Epithelial cell of proximal tubule (primary cell): ENCODE measurements around the gene SLC28A1. TPM values are rescaled to one million over a fixed set of nuclear protein-coding genes. Genes with fewer than 3 reads are reported as not detected.
"Not testable (repeated sequence)": the region's sequence is repeated elsewhere in the genome, so short reads cannot be mapped to it uniquely, and the experiment has no call there.

Source experiments
- DNase-seq: peaks from one replicate; pipeline ENCODE4 v3.0.0-alpha.2; 2011; ENCODE audit warnings: low read depth
- H3K4me3 ChIP-seq: 2 replicates; pipeline ENCODE4 v1.5.1; 2011; ENCODE audit warnings: low read depth, mild to moderate bottlenecking, low read length
- total RNA-seq: library from RNA; depleted of rRNA; stranded (reverse); fragments of >200 nt; gene quantifications from 2 replicates; pipeline ENCODE4 v1.2.3, GENCODE V29; 2015
- TF ChIP-seq, protein P1 (sequence below): conservative IDR thresholded peaks from 2 replicates; pipeline ENCODE4 v1.5.1; 2012; ENCODE audit warnings: low read depth, mild to moderate bottlenecking, low read length

The SLC28A1 gene
- total RNA-seq, 1 donor from 2014 or later = not detected

DNA sequence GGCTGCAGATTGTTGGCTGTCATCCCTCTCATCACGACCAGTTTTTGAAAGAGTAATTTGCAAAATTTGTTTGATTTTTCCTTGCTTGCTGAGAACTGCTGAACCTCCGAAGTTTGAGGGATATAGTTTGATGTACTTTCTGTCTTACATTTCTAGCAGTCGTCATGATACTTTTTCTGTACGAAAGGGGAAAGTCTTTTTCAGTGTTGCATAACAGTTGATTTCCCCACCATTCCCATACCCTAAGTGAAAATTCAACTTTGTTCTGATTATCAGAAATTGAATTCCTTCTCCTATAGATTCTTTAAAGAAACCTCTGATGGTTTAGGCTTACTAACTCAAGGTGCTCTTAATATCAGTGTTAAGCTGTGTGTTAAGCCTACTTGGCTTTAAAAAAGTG lies 98.8 kb downstream of the SLC28A1 start:
- TF ChIP-seq, protein P1, sequence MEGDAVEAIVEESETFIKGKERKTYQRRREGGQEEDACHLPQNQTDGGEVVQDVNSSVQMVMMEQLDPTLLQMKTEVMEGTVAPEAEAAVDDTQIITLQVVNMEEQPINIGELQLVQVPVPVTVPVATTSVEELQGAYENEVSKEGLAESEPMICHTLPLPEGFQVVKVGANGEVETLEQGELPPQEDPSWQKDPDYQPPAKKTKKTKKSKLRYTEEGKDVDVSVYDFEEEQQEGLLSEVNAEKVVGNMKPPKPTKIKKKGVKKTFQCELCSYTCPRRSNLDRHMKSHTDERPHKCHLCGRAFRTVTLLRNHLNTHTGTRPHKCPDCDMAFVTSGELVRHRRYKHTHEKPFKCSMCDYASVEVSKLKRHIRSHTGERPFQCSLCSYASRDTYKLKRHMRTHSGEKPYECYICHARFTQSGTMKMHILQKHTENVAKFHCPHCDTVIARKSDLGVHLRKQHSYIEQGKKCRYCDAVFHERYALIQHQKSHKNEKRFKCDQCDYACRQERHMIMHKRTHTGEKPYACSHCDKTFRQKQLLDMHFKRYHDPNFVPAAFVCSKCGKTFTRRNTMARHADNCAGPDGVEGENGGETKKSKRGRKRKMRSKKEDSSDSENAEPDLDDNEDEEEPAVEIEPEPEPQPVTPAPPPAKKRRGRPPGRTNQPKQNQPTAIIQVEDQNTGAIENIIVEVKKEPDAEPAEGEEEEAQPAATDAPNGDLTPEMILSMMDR = no peak
- peak overlapping the region; percentile 92 for H3K4me3 ChIP-seq
- DNase-seq = no peak

DNA sequence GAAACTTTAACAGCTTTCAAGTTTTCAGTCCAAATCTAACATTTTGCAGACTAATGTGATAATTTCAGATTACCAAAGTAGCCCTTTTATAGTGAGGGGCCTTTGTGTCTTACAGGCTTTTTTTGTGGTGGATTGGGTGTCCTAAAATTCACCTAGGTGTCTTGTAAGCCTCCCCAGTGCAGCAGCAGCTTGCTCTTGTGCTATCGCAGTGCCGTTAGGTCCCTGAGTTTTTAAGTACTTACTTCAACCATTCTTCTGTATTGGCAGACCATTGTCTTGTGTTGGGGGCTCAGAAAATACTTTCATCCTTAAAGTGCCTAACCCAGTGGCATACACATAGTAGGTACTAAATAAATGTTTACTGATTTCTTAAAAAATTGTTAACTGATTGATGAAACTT lies 99.2 kb downstream of the SLC28A1 start:
- no peak for DNase-seq
- H3K4me3 ChIP-seq = peak overlapping the region; percentile 92
- TF ChIP-seq, protein P1 = no peak

DNA sequence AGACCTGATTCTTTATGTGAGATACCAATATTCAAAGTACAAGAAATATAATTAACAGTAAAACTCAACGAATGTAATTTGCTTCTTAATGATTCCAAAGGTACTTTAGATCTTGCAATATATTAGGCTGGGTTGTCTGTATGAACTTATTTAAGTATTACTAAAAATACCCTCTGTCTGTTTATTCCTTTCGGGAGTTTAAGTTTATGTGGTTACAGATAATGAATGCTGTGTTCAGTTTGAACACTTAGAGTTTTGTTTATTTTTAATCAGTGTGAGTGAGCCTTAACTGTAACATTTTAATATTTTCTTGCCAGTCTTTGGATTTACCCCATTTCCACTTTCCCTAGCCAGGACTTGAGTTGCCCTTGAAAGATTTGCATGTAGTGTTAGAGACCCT lies 100.7 kb downstream of the SLC28A1 start:
- no peak overlapping the region for H3K4me3 ChIP-seq
- no peak for DNase-seq
- TF ChIP-seq, protein P1 = no peak

DNA sequence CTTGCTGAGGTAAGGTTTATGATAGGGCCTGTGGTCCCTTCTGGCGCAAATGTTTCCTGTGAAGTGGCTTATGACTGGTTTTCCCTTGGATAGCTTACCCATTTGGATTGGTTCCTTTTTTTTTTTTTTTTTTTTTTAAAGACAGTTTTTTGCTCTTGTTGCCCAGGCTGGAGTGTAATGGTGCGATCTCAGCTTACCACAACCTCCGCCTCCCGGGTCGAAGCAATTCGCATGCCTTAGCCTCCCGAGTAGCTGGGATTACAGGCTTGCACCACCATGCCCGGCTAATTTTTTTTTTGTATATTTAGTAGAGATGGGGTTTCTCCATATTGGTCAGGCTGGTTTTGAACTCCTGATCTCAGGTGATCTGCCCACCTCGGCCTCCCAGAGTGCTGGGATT lies 102.9 kb downstream of the SLC28A1 start:
- DNase-seq, H3K4me3 ChIP-seq: not testable (repeated sequence)

DNA sequence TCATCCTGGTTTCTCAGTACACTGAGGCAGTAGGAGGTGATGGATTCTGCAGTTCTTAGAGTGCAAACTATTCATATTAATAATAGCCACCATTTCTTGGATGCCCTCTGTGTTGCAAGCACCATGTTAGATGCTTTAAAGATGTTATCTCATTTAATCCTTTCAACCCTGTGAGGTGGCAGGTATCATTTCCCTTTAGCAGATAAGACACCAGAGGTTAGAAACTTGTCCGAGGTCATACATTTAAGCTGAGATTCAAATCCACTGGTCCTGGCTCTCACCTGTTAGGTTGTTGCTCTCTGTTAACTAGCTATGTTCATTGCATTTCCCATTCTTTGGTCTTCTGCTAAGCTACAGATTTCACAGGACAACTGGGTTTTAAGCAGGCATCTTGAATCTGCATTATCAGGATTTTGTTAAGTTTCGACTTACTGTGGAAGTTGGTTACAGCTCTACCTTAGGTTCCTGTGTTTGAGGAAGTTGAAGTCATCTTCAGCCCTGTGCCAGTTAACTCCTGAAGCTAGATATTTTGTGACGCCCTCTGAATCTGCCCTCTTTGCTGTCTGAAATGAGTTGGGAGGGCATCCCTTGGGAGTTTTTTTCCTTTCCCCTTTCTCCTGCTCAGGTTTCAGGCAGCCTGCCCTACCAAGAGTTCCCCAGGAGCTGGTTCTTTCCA lies 103.6 kb downstream of the SLC28A1 start:
- no peak overlapping the region for H3K4me3 ChIP-seq
- DNase-seq = no peak
- TF ChIP-seq, protein P1 = no peak

DNA sequence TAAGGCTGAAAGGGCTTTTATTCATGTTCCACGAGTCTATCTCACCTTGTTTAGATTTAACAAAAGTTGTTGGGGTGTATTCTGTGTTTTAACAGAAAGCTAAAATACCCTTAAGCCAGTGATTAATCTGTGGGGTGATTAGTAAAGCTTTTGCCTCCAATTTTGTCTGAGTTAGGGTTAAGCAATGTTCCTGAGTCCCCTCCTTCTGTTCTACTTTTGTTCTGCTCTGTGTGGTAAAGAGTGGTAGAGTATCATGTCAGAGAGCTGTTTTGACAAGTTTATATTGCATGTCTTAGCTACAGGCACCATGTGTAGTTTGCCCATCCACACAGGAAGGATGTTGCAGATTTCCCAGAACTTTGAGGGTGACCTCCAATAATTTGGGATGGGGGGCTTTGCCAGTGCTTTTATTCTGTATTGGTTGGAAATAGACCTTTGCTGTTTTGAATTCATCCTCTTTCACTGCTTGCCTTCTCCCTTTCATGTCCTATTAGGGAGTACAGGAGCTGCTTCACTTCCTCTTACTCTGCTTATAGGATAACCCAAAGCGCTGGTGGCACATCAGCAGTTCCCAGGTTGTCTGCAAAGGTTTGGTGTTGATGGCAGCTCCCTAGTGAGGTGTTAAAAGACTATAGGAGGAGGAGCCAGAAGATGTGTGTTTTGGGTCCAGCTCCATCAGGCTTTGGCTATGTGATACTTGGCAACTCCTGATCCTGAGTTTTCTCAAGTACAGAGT lies 104.6 kb downstream of the SLC28A1 start:
- no peak for DNase-seq
- TF ChIP-seq, protein P1 = no peak
- no peak overlapping the region for H3K4me3 ChIP-seq

DNA sequence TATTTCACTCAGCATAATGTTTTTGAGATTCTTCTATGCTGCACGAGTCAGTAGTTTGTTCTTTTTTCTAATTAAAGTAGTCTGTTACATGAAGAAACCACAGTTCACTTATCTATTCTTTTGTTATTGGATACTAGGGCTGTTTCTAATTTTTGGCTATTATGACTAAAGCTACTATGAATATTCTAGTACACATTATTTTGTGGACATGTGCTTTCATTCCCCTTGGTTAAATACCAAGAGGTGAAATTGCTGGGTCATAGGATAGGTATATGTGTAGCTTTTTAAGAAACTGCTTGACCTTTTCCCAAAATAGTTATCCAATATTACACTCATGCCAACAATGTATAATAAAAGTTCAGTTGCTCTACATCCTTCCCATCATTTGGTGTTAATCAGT lies 106.0 kb downstream of the SLC28A1 start:
- TF ChIP-seq, protein P1 = no peak

More for the DNA sequence above, 106.0 kb downstream of the SLC28A1 start:
- H3K4me3 ChIP-seq = no peak overlapping the region
- no peak for DNase-seq
